OCI-LY3 (cell line): ENCODE results near the gene SAMD15.

Experiments
- CTCF ChIP-seq: fragments of 200-600, 300-600 bp; sonication (generic); IDR thresholded peaks from 2 replicates; pipeline ENCODE4 v1.5.1; 2014; ENCODE audit warnings: antibody characterized with exemption, low read length, low read depth
- EZH2phosphoT487 ChIP-seq: fragments of 200-600 bp; shearing (Covaris generic); IDR thresholded peaks from 2 replicates; pipeline ENCODE4 v1.6.1; 2018; ENCODE audit warnings: antibody characterized with exemption, mixed run types, low read depth

DNA sequence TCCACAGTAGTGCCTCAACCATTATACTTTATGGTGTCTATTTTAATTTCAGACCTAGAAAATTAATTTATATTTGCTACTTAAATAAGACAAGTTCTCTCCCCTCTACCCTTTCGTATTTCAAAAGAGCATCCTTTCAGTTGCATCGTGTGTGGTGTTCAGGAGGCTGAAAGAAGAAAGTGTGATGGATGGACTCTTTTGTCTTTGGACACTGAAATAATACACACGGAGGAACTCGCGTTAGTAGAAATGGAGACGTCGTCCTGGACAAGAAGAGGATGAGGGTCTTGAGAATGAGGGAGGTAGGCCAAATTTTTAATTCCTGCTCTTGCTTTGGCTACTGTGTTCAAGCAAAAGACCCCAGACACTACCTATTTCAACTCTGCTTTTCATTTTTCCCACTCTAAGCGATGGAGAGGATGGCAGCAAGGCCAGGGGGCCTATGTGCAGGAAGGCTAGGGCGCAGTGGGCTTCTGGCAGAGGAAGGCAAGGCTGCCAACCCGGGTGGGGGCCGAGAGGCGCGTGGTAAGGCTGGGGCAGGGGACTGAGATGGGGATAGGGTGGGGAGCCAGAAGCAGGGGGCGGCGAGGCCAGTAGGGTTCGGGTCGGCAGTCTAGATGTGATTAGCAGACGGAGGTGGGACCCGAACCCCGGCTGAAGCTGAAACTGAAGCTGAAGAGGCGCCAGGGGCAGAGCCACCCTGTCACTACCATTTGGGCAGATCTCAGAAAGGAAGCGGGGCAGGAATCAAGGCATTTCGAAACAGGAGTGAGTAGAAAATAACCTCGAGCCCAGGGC lies 1.0 kb upstream of the SAMD15 start:
- TF ChIP-seq EZH2phosphoT487 (no peak), CTCF (no peak)
